NCI-H1694 treated with DMSO at 0.1 percent for 48 hours (cell line): ENCODE measurements around the gene PPIB.
A peak's percentile ranks its signal among the peaks of the same experiment; 100 is the strongest.

Source experiments
- DNase-seq: peaks from one replicate; lab custom pipeline; 2025; lab: John Stamatoyannopoulos, UW

PPIB gene

GRCh38 chr15:64162869-64163658 is at the start of gene PPIB:
TSS of gene PPIB (minus strand) at chr15:64163022. CDS start at chr15:64162986, 36 bp downstream.
- peak; percentile 90 for DNase-seq

- no peak for DNase-seq
These were observed 48.9 kb upstream of the PPIB start for GRCh38 chr15:64211696-64212095.

- no peak for DNase-seq
These were observed 47.5 kb upstream of the PPIB start for GRCh38 chr15:64210371-64210770.

GRCh38 chr15:64209680-64210334 is 47.0 kb upstream of the PPIB start:
- peak; percentile 47 for DNase-seq

- no peak for DNase-seq
These were observed 42.4 kb upstream of the PPIB start for GRCh38 chr15:64205202-64205601.

GRCh38 chr15:64197425-64197824 is 34.6 kb upstream of the PPIB start:
- no peak for DNase-seq

- DNase-seq, result no peak
These were observed 31.1 kb upstream of the PPIB start for GRCh38 chr15:64193971-64194370.

GRCh38 chr15:64191971-64192830 is 29.4 kb upstream of the PPIB start:
- no peak for DNase-seq

GRCh38 chr15:64187396-64188191 is 24.8 kb upstream of the PPIB start:
- DNase-seq, result no peak

- DNase-seq, result no peak
These were observed 22.5 kb upstream of the PPIB start for GRCh38 chr15:64185146-64185911.

GRCh38 chr15:64182859-64183370 is 20.1 kb upstream of the PPIB start:
- DNase-seq, result no peak

- no peak for DNase-seq
These were observed 17.5 kb upstream of the PPIB start for GRCh38 chr15:64180235-64180824.

GRCh38 chr15:64166102-64166890 is 3.5 kb upstream of the PPIB start:
- DNase-seq, result no peak

- no peak for DNase-seq
These were observed 1.6 kb upstream of the PPIB start for GRCh38 chr15:64164436-64164835.

GRCh38 chr15:64163659-64164362 is 989 bp upstream of the PPIB start:
- no peak for DNase-seq

GRCh38 chr15:64162478-64162868 is 349 bp downstream of the PPIB start:
- no peak for DNase-seq

GRCh38 chr15:64161688-64162477 is 939 bp downstream of the PPIB start:
- DNase-seq, result no peak
